Muscle layer of duodenum (tissue), 2 donors: ENCODE measurements around the gene CAVIN3.

Experiments used
- H3K27ac ChIP-seq: one replicate; pipeline ENCODE4 v1.7.0; 2013; ENCODE audit warnings: mild to moderate bottlenecking, low read length
- H3K27me3 ChIP-seq: one replicate; pipeline ENCODE4 v1.7.0; 2013; ENCODE audit warnings: low read depth, mild to moderate bottlenecking, control low read depth, low read length
- H3K36me3 ChIP-seq, 2 donors: one replicate each; pipeline ENCODE4 v1.7.0; 2013; ENCODE audit warnings: low read length in 2 of 2, control low read depth in 1 of 2, mild to moderate bottlenecking in 1 of 2; ENCODE audit not compliant: insufficient read depth in 2 of 2, control insufficient read depth in 1 of 2
- H3K4me1 ChIP-seq, 2 donors: one replicate each; pipeline ENCODE4 v1.7.0; 2013; ENCODE audit warnings: low read length in 2 of 2, mild to moderate bottlenecking in 2 of 2, control low read depth in 1 of 2, moderate library complexity in 1 of 2; ENCODE audit not compliant: insufficient read depth in 2 of 2, control insufficient read depth in 1 of 2
- H3K4me3 ChIP-seq, 2 donors: one replicate each; pipeline ENCODE4 v1.7.0; 2013; ENCODE audit warnings: low read length in 2 of 2, low read depth in 1 of 2, mild to moderate bottlenecking in 1 of 2
- H3K9me3 ChIP-seq, 2 donors: one replicate each; pipeline ENCODE4 v1.7.0; 2013; ENCODE audit warnings: low read length in 2 of 2, control low read depth in 1 of 2, mild to moderate bottlenecking in 1 of 2; ENCODE audit not compliant: control insufficient read depth in 1 of 2
- donor health status: healthy.

The CAVIN3 gene

GRCh38 chr11:6351782-6352382 is 31.6 kb upstream of the CAVIN3 start:
- Histone ChIP-seq H3K9me3 (no peaks in the 10 kb centered on the region), H3K27me3 (no peaks in the 10 kb centered on the region), H3K4me3 (no peak overlapping the region), H3K4me1 (peaks cover 0 to 5% of the 10 kb centered on the region in 2 donors), H3K36me3 (no peaks in the 10 kb centered on the region), H3K27ac (no peak overlapping the region)

GRCh38 chr11:6350486-6350885 is 30.2 kb upstream of the CAVIN3 start:
- no peaks in the 10 kb centered on the region for H3K9me3 ChIP-seq

GRCh38 chr11:6350043-6350442 is 29.7 kb upstream of the CAVIN3 start:
- H3K9me3 ChIP-seq = no peaks in the 10 kb centered on the region
- H3K4me1 ChIP-seq = no peaks in the 10 kb centered on the region
- no peaks in the 10 kb centered on the region for H3K27me3 ChIP-seq
- H3K27ac ChIP-seq = no peak overlapping the region
- H3K36me3 ChIP-seq = peaks cover 0 to 6% of the 10 kb centered on the region in 2 donors
- H3K4me3 ChIP-seq = no peak overlapping the region

More at GRCh38 chr11:6350486-6350885, 30.2 kb upstream of the CAVIN3 start:
- no peak overlapping the region for H3K27ac ChIP-seq
- H3K4me3 ChIP-seq = no peak overlapping the region
- no peaks in the 10 kb centered on the region for H3K4me1 ChIP-seq
- peaks cover 0 to 3% of the 10 kb centered on the region in 2 donors for H3K36me3 ChIP-seq
- no peaks in the 10 kb centered on the region for H3K27me3 ChIP-seq

GRCh38 chr11:6345366-6345765 is 25.1 kb upstream of the CAVIN3 start:
- H3K4me3 ChIP-seq = no peak overlapping the region
- H3K9me3 ChIP-seq = no peaks in the 10 kb centered on the region
- no peaks in the 10 kb centered on the region for H3K27me3 ChIP-seq
- no peak overlapping the region for H3K27ac ChIP-seq
- no peaks in the 10 kb centered on the region for H3K4me1 ChIP-seq
- peaks cover 0 to 6% of the 10 kb centered on the region in 2 donors for H3K36me3 ChIP-seq

GRCh38 chr11:6336293-6336692 is 16.0 kb upstream of the CAVIN3 start:
- no peaks in the 10 kb centered on the region for H3K4me1 ChIP-seq
- no peaks in the 10 kb centered on the region for H3K9me3 ChIP-seq
- no peak overlapping the region for H3K4me3 ChIP-seq
- no peaks in the 10 kb centered on the region for H3K27me3 ChIP-seq
- peaks cover 0 to 16% of the 10 kb centered on the region in 2 donors for H3K36me3 ChIP-seq
- no peak overlapping the region for H3K27ac ChIP-seq

GRCh38 chr11:6334806-6335205 is 14.5 kb upstream of the CAVIN3 start:
- Histone ChIP-seq H3K27ac (no peak overlapping the region), H3K4me3 (no peak overlapping the region), H3K4me1 (no peaks in the 10 kb centered on the region), H3K27me3 (no peaks in the 10 kb centered on the region), H3K9me3 (no peaks in the 10 kb centered on the region), H3K36me3 (peaks cover 0 to 16% of the 10 kb centered on the region in 2 donors)

GRCh38 chr11:6333095-6333494 is 12.8 kb upstream of the CAVIN3 start:
- H3K27ac ChIP-seq = no peak overlapping the region
- H3K4me3 ChIP-seq = no peak overlapping the region
- no peaks in the 10 kb centered on the region for H3K4me1 ChIP-seq
- no peaks in the 10 kb centered on the region for H3K27me3 ChIP-seq
- peaks cover 0 to 19% of the 10 kb centered on the region in 2 donors for H3K36me3 ChIP-seq
- H3K9me3 ChIP-seq = no peaks in the 10 kb centered on the region

- Histone ChIP-seq H3K27me3 (no peaks in the 10 kb centered on the region), H3K9me3 (no peaks in the 10 kb centered on the region), H3K4me3 (no peak overlapping the region), H3K27ac (no peak overlapping the region), H3K4me1 (no peaks in the 10 kb centered on the region), H3K36me3 (peaks cover 0 to 23% of the 10 kb centered on the region in 2 donors)
Observed at GRCh38 chr11:6332066-6332465, 11.8 kb upstream of the CAVIN3 start.

- Histone ChIP-seq H3K4me1 (no peaks in the 10 kb centered on the region), H3K4me3 (no peak overlapping the region), H3K27me3 (no peaks in the 10 kb centered on the region), H3K27ac (no peak overlapping the region), H3K9me3 (no peaks in the 10 kb centered on the region), H3K36me3 (peaks cover 0 to 8% of the 10 kb centered on the region in 2 donors)
Observed at GRCh38 chr11:6328321-6328720, 8.0 kb upstream of the CAVIN3 start.

GRCh38 chr11:6327806-6328205 is 7.5 kb upstream of the CAVIN3 start:
- Histone ChIP-seq H3K27ac (no peak overlapping the region), H3K9me3 (no peaks in the 10 kb centered on the region), H3K4me1 (no peaks in the 10 kb centered on the region), H3K27me3 (no peaks in the 10 kb centered on the region), H3K4me3 (no peak overlapping the region), H3K36me3 (peaks cover 0 to 8% of the 10 kb centered on the region in 2 donors)

- Histone ChIP-seq H3K27me3 (no peaks in the 10 kb centered on the region), H3K27ac (no peak overlapping the region), H3K4me3 (no peak overlapping the region), H3K4me1 (peaks cover 0 to 6% of the 10 kb centered on the region in 2 donors), H3K36me3 (peaks cover 0 to 8% of the 10 kb centered on the region in 2 donors), H3K9me3 (no peaks in the 10 kb centered on the region)
Observed at GRCh38 chr11:6326985-6327384, 6.7 kb upstream of the CAVIN3 start.

- no peaks in the 10 kb centered on the region for H3K9me3 ChIP-seq
Observed at GRCh38 chr11:6326303-6326702, 6.0 kb upstream of the CAVIN3 start.

More at GRCh38 chr11:6326303-6326702, 6.0 kb upstream of the CAVIN3 start:
- Histone ChIP-seq H3K36me3 (peaks cover 0 to 8% of the 10 kb centered on the region in 2 donors), H3K4me1 (peaks cover 0 to 9% of the 10 kb centered on the region in 2 donors), H3K27ac (no peak overlapping the region), H3K4me3 (no peak overlapping the region), H3K27me3 (no peaks in the 10 kb centered on the region)
